GM12872 (cell line): ENCODE measurements around the gene MRE11.

Experiments used
- TF ChIP-seq, protein P1 (sequence below): IDR thresholded peaks from 3 replicates; pipeline ENCODE4 v1.5.1; 2011; ENCODE audit warnings: low read depth, mild to moderate bottlenecking, low read length, moderate library complexity; ENCODE audit not compliant: insufficient read depth

The MRE11 gene

DNA sequence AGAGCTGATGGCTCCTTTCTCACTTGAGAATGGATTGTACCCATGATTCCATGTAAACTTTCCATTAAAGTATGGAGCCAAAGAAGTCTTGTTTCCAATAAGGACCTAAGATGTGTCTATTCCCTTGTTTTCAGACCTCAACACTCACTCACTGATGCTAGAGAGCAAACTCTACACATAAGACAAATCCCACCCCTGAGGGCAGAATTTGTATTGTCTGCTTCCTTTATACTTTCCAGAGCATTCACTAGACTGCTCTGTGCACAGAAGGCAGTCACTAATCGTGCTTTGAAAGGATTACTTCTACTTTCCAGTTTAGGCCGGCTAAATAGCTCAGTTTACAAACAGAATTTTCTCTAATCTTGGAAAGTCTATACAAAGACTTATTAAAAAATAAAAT, 6.5 kb upstream of the MRE11 start:
- TF ChIP-seq, protein P1, sequence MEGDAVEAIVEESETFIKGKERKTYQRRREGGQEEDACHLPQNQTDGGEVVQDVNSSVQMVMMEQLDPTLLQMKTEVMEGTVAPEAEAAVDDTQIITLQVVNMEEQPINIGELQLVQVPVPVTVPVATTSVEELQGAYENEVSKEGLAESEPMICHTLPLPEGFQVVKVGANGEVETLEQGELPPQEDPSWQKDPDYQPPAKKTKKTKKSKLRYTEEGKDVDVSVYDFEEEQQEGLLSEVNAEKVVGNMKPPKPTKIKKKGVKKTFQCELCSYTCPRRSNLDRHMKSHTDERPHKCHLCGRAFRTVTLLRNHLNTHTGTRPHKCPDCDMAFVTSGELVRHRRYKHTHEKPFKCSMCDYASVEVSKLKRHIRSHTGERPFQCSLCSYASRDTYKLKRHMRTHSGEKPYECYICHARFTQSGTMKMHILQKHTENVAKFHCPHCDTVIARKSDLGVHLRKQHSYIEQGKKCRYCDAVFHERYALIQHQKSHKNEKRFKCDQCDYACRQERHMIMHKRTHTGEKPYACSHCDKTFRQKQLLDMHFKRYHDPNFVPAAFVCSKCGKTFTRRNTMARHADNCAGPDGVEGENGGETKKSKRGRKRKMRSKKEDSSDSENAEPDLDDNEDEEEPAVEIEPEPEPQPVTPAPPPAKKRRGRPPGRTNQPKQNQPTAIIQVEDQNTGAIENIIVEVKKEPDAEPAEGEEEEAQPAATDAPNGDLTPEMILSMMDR = no peak

DNA sequence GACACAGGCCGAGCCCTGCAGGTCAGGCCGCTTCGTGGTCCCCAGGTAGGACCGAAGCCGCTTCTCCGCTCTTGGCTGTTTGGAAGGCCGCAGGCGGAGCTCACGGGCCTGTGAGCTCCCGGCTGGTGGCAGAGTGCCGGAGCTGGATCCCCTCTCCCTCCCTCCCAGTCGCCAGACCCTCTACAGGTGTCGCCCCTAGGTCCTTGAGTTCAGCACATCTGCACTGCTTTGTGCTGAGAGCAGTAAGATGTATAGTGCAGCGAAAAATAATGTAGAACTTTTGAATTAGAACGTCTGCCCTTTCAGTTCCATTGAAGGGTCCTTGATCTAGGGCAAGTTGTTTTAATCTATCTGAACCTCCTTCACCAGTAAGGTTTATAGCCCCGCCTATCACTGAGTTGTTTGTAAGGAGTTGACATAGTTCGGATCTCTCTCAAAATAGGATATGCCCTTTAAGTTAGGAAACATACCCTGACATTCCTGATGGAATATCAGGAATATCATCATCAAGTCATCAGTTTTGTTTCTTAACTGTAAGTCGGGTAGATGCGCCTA, 559 bp upstream of the MRE11 start:
- TF ChIP-seq, protein P1 = no peak

DNA sequence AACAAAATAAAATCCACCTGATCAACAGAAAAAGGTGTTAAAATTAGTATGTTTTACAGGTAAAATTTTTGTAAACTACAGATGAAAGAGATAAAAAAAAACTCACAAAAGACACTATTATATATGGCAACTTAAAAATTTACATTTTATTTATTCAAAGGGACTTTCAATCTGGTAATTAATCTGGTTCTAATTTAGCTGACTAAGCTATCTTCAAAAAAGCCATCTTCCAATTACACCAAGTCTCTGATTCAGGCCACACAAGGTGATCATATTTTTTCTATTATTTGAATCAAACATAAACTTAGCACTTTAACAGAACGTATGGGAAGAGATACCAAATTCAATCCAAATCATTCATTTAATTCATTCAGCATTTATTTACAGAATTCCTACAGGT, 7.6 kb downstream of the MRE11 start:
- TF ChIP-seq, protein P1 = no peak

DNA sequence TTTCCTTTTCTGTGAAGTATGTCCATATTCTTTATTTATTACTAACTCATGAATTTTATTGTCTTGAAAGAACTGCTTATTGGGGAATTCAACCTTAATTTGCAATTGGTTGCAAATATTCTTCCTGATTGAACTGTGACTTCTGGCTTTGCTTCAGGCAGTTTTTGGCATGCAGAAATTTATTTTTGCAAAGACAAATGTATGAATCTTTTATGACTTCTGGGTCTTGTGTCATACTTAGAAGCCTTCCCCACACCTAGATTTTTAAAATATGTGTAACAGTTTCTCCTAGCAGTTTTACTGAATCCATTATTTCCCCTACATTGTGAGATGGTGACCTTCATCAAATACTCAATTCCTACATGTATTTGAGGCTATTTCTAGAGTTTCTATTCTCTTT, 12.3 kb downstream of the MRE11 start:
- TF ChIP-seq, protein P1 = no peak

DNA sequence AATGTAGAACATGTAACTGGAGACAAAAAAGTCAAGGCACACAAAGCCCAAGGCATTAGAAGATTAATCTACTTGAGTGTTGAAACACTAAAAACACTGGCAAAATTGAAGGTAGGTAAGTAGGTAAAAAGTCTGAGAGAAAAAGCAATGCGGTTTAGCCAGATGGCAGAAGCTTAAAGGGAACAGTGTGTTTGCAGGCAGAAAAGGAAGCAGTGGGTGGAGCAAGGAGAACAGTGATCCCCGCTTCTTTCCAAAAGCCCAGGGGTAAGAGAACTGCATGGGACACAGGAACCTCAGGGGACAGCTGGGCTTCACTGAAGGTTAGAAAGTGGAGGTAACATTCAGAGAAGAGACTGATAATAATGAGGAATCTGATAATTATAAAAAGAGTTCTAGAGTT, 16.0 kb downstream of the MRE11 start:
- TF ChIP-seq, protein P1 = no peak

DNA sequence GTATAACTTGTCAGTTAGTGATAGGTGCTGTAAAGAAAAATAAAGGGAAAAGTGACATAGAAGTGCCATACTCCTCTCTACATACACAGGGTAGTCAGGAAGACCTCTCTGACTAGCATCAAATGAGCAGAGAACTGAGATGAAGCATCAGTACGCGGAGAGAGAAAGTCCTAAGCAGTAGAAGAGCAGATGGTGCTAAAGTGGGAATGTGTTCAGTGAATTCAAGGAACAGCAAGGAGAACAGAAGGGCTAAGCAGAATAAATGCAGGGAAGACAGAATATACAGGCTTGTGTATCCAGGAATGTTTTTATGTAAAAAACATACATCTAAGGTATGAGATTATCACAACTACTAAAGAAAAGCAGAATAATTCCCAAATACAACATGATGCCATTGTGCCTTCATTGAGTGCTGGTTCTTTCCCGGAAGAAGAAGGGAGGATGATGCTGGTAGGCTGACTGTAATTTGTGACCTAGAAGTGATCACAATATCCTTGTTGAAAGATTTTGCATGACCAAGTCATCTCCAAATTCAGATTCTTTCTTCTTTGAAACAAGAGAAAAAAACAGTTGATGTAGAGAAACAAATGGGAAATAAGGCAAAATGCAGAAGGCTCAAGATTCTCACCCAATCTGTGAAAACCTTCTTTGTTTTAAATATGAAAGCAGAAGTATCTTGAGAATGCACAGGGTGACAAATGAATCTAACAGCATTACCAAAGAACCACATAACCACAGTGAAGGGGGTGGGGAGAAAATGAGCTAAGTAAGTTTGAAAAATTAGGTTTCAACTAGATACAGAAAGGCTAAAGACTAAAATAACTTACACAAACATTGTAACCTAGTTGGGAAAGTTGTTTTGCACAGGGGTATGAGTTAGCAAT, 20.5 kb downstream of the MRE11 start:
- TF ChIP-seq, protein P1 = no peak

DNA sequence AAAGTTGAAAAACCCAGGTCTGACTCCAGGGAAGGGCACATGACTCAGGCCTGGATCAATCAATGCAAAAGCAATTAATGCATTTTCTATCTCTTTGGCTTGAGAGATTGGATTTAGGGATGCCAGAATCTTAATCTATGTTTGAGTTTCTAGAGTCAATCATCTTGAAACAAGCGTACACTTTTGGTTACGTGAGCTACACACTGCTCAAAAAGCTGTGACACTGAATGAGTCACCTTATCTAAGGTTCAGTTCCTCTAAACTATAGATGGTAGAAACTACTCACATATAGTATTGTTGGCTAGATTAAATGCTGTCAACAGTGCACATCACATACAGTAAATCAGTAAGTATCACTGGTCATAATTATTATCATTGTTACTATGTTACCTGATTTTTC, 24.2 kb downstream of the MRE11 start:
- TF ChIP-seq, protein P1 = no peak
